Transverse colon (tissue), 3 donors: ENCODE data around the gene LMF2.

Experiments used
- EP300 ChIP-seq: sonication (generic); formaldehyde crosslinking; IDR thresholded peaks from one replicate; pipeline ENCODE4 v1.6.1; 2017; ENCODE audit warnings: antibody characterized with exemption, low read depth
- POLR2AphosphoS5 ChIP-seq, 3 donors: sonication (generic); formaldehyde crosslinking; IDR thresholded peaks; one replicate each; pipeline ENCODE4 v1.6.1; 2016; ENCODE audit warnings: antibody characterized with exemption in 3 of 3

DNA sequence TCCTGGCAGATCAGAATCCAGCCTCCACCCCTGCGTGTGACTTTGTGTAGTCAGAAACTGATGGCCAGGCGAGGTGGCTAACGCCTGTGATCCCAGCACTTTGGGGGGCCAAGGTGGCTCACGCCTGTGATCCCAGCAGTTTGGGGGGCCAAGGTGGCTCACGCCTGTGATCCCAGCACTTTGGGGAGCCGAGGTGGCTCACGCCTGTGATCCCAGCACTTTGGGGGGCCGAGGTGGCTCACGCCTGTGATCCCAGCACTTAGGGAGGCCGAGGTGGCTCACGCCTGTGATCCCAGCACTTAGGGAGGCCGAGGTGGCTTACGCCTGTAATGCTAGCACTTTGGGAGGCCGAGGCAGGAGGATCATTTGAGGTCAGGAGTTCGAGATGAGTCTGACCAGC is 5.7 kb upstream of the LMF2 start:
- TF ChIP-seq POLR2AphosphoS5 (IDR thresholded peaks at IDR 0.05) (no peak), EP300 (no peak)
